Breast epithelium (tissue), 3 donors: ENCODE results near the gene EEF1A2.

Experiments used
- CTCF ChIP-seq, 3 donors: fragments of 450-650 bp; IDR thresholded peaks; one replicate each; pipeline ENCODE4 v1.5.1; 2016 to 2017; ENCODE audit warnings: antibody characterized with exemption in 3 of 3, mild to moderate bottlenecking in 3 of 3, moderate library complexity in 3 of 3
- POLR2A ChIP-seq: fragments of 450-650 bp; IDR thresholded peaks from one replicate; pipeline ENCODE4 v1.6.1; 2016; ENCODE audit warnings: antibody characterized with exemption, mild to moderate bottlenecking, moderate library complexity

GRCh38 chr20:63452341-63452740, 46.5 kb downstream of the EEF1A2 start:
- TF ChIP-seq CTCF (IDR thresholded peaks at IDR 0.05) (no peak), POLR2A (no peak)
